GM10248 (cell line): Measurements from ENCODE around the gene GLCE.
A peak's percentile ranks its signal among the peaks of the same experiment; 100 is the strongest.
"Not testable (repeated sequence)": the region's sequence is repeated elsewhere in the genome, so short reads cannot be mapped to it uniquely, and the experiment has no call there.

ENCODE experiments used
- CTCF ChIA-PET: fragments of 300-600 bp; sonication (Branson Sonifier 250); formaldehyde crosslinking; extraction: SDS; loops from one replicate; lab custom pipeline; 2021; ENCODE audit warnings: antibody characterized with exemption; lab: Yijun Ruan, JAX
- POLR2A ChIA-PET: fragments of 350-650 bp; sonication (Branson Sonifier 250); formaldehyde crosslinking; extraction: SDS; loops from one replicate; lab custom pipeline; 2020; ENCODE audit warnings: antibody characterized with exemption; lab: Yijun Ruan, JAX
- DNase-seq: peaks from one replicate; pipeline ENCODE4 v3.0.0; 2012; ENCODE audit errors: extremely low spot score
- TF ChIP-seq, protein P1 (sequence below): IDR thresholded peaks from 2 replicates; pipeline ENCODE4 v1.5.1; 2012; ENCODE audit warnings: mild to moderate bottlenecking, low read depth; ENCODE audit errors: extremely low read depth, missing control alignments, control extremely low read depth

The GLCE gene

DNA sequence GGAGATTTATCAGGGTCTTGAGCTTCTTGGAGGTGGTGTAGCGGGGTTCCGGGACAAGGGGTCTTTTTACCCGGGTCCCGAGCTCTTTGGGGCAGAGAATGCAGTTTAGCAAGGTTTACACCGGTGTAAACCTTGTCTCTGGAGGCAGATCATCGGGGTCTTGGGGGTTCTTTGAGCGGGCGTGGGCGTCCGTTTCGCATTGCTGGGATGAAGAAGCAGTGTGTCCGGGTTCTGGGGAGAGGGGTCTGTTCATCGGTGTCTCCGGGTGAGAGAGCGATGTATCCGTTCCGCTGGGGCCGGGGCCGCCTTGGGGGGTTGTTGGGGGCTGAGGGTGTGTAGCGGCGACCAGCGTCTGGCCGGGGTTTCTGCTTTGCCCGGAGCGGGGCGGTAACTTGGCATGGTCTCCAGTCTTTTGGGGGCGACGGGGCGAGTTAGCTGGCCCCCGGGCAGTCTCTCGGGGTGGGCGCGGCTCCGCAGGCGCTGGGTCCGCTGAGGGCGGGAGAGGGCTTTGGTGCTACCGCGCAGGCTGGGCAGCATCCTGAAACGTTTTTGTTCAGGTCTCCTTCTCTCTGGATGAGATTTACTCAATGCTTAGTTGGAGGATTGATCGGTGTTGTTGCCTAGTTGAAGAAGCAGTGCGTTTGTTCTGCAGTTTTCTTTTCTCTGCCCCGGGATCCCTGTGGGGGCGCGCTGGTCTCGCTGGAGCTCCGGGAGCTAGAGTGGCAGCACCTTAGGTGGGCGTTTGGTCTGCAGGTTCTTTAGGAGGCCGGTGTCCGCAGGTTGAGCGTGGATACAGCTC, 843 bp downstream of the GLCE start:
- POLR2A ChIA-PET, result no interaction called here
- peak; percentile 31 for DNase-seq
- CTCF ChIA-PET, result interaction anchor here (1.5 to 2.1 kb wide), 2 partner anchors 11 to 43 kb away, joined by 3 to 10 read pairs; no protein-coding TSS in a partner anchor
- TF ChIP-seq, protein P1, sequence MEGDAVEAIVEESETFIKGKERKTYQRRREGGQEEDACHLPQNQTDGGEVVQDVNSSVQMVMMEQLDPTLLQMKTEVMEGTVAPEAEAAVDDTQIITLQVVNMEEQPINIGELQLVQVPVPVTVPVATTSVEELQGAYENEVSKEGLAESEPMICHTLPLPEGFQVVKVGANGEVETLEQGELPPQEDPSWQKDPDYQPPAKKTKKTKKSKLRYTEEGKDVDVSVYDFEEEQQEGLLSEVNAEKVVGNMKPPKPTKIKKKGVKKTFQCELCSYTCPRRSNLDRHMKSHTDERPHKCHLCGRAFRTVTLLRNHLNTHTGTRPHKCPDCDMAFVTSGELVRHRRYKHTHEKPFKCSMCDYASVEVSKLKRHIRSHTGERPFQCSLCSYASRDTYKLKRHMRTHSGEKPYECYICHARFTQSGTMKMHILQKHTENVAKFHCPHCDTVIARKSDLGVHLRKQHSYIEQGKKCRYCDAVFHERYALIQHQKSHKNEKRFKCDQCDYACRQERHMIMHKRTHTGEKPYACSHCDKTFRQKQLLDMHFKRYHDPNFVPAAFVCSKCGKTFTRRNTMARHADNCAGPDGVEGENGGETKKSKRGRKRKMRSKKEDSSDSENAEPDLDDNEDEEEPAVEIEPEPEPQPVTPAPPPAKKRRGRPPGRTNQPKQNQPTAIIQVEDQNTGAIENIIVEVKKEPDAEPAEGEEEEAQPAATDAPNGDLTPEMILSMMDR, result peak; percentile 23

DNA sequence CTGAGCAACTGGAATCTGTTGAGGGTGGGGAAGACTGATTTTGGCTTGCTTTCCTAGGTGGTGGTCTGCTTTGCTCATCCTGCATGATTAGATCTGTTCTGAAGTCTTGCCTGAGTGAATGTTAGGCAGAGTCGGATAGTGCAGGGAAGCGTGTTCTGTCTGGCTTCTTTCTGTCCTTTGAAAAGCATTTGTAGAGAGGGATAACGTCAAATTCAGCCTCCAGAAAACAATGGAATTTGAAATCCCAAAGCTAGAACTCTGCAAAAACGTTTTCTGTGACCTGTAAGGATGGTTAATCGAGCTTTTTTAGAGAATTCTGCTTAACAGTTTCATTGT, 1.4 kb downstream of the GLCE start:
- DNase-seq, result no peak
- ChIA-PET CTCF (interaction anchor here (1.5 to 2.1 kb wide), 2 partner anchors 10 to 43 kb away, joined by 3 to 10 read pairs; no protein-coding TSS in a partner anchor), POLR2A (no interaction called here)

DNA sequence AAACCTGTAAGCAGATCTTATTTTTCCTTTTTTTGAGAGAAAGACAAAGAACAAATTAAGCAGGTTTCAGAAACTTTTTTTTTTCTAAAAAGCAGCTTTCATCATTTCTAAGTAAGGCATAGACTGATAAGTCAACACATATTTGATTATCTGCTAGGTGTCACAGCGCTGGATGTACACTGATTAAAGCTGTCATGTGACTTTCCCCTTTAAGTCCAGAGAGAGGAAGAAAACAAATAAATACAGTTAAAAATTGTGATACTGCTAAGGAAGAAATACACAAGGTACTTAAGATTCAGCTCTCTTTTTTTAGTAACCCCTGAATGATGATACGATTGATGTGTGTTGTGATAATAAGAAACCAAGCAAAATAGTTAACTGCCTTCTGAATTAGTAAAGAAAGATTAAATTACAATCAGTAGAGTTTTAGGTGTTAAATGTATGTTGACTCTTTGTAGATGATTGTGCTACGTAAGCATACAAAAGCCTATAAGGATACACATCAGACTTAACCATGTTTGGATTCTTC, 2.8 kb downstream of the GLCE start:
- ChIA-PET CTCF (interaction anchor here (0.9 to 1.5 kb wide), 2 partner anchors 36 to 42 kb away, joined by 3 read pairs; no protein-coding TSS in a partner anchor), POLR2A (no interaction called here)
- DNase-seq, result no peak
- TF ChIP-seq, protein P1, result no peak

More for the DNA sequence above, 1.4 kb downstream of the GLCE start:
- TF ChIP-seq, protein P1, result no peak

DNA sequence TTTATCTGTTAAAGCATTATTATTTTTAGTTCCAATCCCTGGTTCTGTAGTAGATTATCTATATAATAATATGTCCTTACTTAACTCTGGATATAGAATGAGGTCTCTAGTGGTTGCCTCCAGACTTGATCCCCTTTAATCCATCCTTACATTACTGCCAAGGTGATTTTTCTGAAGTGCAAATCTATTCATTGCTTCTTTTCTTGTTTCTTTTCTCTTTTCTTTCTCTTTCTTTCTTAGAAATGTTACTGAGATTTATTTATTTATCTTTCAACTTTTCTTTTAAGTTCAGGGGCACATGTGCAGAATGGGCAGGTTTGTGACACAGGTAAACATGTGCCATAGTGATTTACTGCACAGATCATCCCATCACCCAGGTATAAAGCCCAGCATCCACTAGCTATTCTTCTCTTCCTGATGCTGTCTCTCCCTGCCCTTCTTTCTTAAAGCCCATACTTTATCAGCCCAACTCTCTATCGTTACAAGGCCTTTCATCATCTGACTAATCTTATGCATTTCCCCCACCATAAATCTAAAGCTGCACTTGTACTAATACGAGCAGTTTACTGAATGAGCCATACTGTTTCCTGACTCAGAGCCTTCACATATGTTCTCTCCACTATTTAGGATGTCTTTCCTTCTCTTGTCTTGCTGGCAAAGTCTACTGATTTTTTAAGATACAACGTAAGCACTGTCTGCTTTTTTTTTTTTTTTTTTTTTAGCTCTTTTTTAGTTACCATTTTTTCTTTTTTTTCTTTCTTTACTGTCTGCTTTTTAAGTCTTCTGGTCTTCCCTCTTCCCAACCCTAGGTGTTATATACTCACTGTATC, 4.6 kb downstream of the GLCE start:
- ChIA-PET CTCF (interaction anchor here (1.4 kb wide), 1 partner anchor 32 kb away, joined by 3 read pairs; no protein-coding TSS in a partner anchor), POLR2A (no interaction called here)
- TF ChIP-seq, protein P1, result no peak
- no peak for DNase-seq

DNA sequence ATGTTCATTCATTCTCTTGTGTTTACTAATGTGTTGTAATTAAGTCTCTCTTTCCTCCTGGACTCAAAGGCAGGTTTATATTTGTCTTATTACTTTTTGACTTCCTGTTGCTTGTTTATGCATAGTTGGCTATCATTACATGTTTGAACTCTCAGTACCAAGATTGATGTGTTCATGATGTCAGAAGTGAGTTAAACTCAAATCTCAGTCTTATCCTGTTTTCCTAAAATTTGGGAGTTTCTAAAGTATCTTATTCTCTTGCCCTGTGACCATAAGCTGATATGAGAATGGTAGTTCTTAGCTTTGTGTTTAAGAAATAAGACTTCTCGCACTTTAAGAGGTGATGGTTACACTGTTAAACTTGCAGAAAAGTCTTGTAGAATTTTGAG, 5.2 kb downstream of the GLCE start:
- CTCF ChIA-PET, result interaction anchor here (1.4 kb wide), 1 partner anchor 32 kb away, joined by 3 read pairs; no protein-coding TSS in a partner anchor
- POLR2A ChIA-PET, result no interaction called here
- DNase-seq, result no peak
- TF ChIP-seq, protein P1, result no peak

DNA sequence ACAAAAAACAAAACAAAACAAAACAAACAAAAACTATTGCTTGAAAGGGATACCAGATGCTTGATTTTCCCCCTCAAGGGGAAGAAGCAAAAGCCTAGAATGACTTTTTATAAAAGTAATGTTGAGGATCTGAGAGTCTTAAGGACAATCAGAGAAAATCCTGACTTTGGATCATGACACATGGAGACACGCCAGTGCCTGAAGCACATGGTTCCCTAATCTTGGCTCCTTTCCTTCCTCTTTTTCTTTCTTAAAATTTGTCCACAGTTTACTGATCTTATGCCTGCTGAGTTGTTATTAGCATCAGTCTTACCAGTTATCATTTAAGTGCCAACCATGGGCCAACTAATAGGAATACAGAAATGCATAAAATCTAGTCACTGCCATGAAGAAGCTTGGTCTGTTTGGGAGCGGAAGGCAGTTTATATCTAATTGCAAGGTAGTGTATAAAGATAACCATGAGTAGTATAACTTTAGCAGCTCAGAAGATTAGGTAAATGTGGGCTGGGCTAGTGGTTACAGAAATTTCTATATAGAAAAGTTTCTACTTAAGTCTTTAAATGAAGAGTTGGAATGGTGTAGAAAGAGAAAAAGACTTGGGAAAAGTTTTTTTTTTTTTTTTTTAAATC, 6.9 kb downstream of the GLCE start:
- TF ChIP-seq, protein P1, result no peak
- ChIA-PET POLR2A (no interaction called here), CTCF (no interaction called here)
- DNase-seq, result no peak

DNA sequence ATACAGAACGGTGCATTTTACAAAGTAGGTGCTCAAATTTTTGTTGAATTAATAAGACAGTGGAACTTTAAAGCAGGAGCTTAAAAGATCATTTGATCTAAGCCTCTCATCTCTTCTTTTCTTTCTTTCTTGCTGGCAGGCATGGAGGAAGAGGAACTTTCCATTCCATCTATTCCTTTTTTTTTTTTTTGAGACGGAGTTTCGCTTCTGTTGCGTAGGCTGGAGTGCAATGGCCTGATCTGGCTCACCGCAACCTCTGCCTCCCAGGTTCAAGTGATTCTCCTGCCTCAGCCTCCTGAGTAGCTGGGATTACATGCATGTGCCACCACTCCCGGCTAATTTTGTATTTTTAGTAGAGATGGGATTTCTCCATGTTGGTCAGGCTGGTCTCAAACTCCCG, 7.9 kb downstream of the GLCE start:
- CTCF ChIA-PET, POLR2A ChIA-PET, DNase-seq: not testable (repeated sequence)

DNA sequence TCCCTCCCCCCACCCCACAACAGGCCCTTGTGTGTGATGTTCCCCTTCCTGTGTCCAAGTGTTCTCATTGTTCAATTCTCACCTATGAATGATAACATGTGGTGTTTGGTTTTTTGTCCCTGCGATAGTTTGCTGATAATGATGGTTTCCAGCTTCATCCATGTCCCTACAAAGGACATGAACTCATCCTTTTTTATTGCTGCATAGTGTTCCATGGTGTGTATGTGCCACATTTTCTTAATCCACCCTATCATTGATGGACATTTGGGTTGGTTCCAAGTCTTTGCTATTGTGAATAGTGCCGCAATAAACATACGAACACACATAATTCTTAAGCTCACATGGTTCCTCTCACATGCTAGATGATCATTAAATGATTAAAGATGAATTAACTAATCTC, 9.1 kb downstream of the GLCE start:
- POLR2A ChIA-PET, CTCF ChIA-PET, DNase-seq: not testable (repeated sequence)
